Neural cell (in vitro differentiated cells): ENCODE measurements around the gene MUC2. TPM values are rescaled to one million over a fixed set of nuclear protein-coding genes. Genes with fewer than 3 reads are reported as not detected.

ENCODE experiments used
- H2AFZ ChIP-seq: fragments of 200-600, 300-800 bp; sonication (generic), shearing (Covaris generic); 2 replicates; pipeline ENCODE4 v1.6.0; 2014; ENCODE audit warnings: low read depth, mild to moderate bottlenecking, antibody characterized with exemption, low read length, moderate library complexity
- H3F3A ChIP-seq: fragments of 200-600 bp; shearing (Covaris generic); 2 replicates; pipeline ENCODE4 v1.6.1; 2016; ENCODE audit warnings: mild to moderate bottlenecking, moderate library complexity, mixed read lengths, antibody characterized with exemption, low read length; ENCODE audit not compliant: insufficient read depth, poor library complexity, severe bottlenecking
- H3K27ac ChIP-seq: fragments of 200-600, 300-800 bp; sonication (generic), shearing (Covaris generic); 2 replicates; pipeline ENCODE4 v1.5.1; 2014; ENCODE audit warnings: mild to moderate bottlenecking, low read length, moderate library complexity
- H3K27me3 ChIP-seq: fragments of 300-800, 200-600 bp; sonication (generic), shearing (Covaris generic); 2 replicates; pipeline ENCODE4 v1.6.0; 2014; ENCODE audit warnings: mild to moderate bottlenecking, low read depth, low read length, moderate library complexity; ENCODE audit not compliant: insufficient read depth
- H3K36me3 ChIP-seq: fragments of 300-800, 200-600 bp; sonication (generic), shearing (Covaris generic); 2 replicates; pipeline ENCODE4 v1.5.1; 2014; ENCODE audit warnings: mild to moderate bottlenecking, antibody characterized with exemption, low read length, moderate library complexity; ENCODE audit not compliant: insufficient read depth
- H3K4me2 ChIP-seq: fragments of 300-800, 200-600 bp; sonication (generic), shearing (Covaris generic); 2 replicates; pipeline ENCODE4 v1.6.0; 2014; ENCODE audit warnings: mild to moderate bottlenecking, low read length
- H3K4me3 ChIP-seq: fragments of 300-800, 200-600 bp; sonication (generic), shearing (Covaris generic); 2 replicates; pipeline ENCODE4 v1.5.1; 2014; ENCODE audit warnings: mild to moderate bottlenecking, low read length, moderate library complexity
- H3K79me2 ChIP-seq: fragments of 200-600 bp; shearing (Covaris generic); replicated peaks from 2 replicates; pipeline ENCODE4 v1.6.0; 2014; ENCODE audit warnings: mild to moderate bottlenecking, low read length, moderate library complexity; ENCODE audit not compliant: insufficient read depth
- H3K9ac ChIP-seq: fragments of 300-800, 200-600 bp; sonication (generic), shearing (Covaris generic); 2 replicates; pipeline ENCODE4 v1.6.1; 2016; ENCODE audit warnings: mild to moderate bottlenecking, low read length, mixed read lengths
- H3K9me2 ChIP-seq: fragments of 200-600 bp; shearing (Covaris generic); 2 replicates; pipeline ENCODE4 v1.6.1; 2016; ENCODE audit warnings: mild to moderate bottlenecking, low read length, mixed read lengths; ENCODE audit not compliant: insufficient read depth
- H3K9me3 ChIP-seq: fragments of 200-600, 300-800 bp; sonication (generic), shearing (Covaris generic); 2 replicates; pipeline ENCODE4 v1.6.1; 2016; ENCODE audit warnings: mild to moderate bottlenecking, mixed run types, low read length, moderate library complexity, mixed read lengths
- H4K20me1 ChIP-seq: fragments of 200-600 bp; shearing (Covaris generic); 2 replicates; pipeline ENCODE4 v1.6.1; 2016; ENCODE audit warnings: mild to moderate bottlenecking, mixed run types; ENCODE audit not compliant: insufficient read depth
- CTCF ChIP-seq: fragments of 450-650 bp; IDR thresholded peaks from 2 replicates; pipeline ENCODE4 v1.5.1; 2014; ENCODE audit warnings: antibody characterized with exemption, mild to moderate bottlenecking, moderate library complexity; ENCODE audit not compliant: poor library complexity, severe bottlenecking
- EP300 ChIP-seq: fragments of 450-650 bp; conservative IDR thresholded peaks from 2 replicates; pipeline ENCODE4 v1.6.1; 2014; ENCODE audit warnings: antibody characterized with exemption, mild to moderate bottlenecking, moderate library complexity; ENCODE audit not compliant: poor library complexity, severe bottlenecking
- EZH2 ChIP-seq: fragments of 200-600, 300-800 bp; shearing (Covaris generic), sonication (generic); IDR thresholded peaks from 2 replicates; pipeline ENCODE4 v1.6.1; 2014; ENCODE audit warnings: antibody characterized with exemption, low read length, borderline replicate concordance, mild to moderate bottlenecking; ENCODE audit not compliant: insufficient read depth, poor library complexity, severe bottlenecking
- MXI1 ChIP-seq: fragments of 450-650 bp; conservative IDR thresholded peaks from 2 replicates; pipeline ENCODE4 v1.6.1; 2014; ENCODE audit warnings: antibody characterized with exemption, mild to moderate bottlenecking; ENCODE audit not compliant: poor library complexity, severe bottlenecking
- POLR2AphosphoS5 ChIP-seq: IDR thresholded peaks from 2 replicates; pipeline ENCODE4 v1.6.1; 2012
- RAD21 ChIP-seq: fragments of 450-650 bp; conservative IDR thresholded peaks from 2 replicates; pipeline ENCODE4 v1.6.1; 2014; ENCODE audit warnings: antibody characterized with exemption, mild to moderate bottlenecking, moderate library complexity
- SMC3 ChIP-seq: fragments of 450-650 bp; conservative IDR thresholded peaks from 2 replicates; pipeline ENCODE4 v1.6.1; 2014; ENCODE audit warnings: antibody characterized with exemption, mild to moderate bottlenecking, moderate library complexity; ENCODE audit not compliant: poor library complexity
- TAF1 ChIP-seq: IDR thresholded peaks from 2 replicates; pipeline ENCODE4 v1.6.1; 2012; ENCODE audit warnings: low read depth
- polyA plus RNA-seq: library from polyadenylated mRNA; depleted of rRNA; stranded (reverse); fragments of >200 nt; gene quantifications from 2 replicates; pipeline ENCODE4 v1.2.3, GENCODE V29; 2014
- TF ChIP-seq, protein P1 (sequence below): IDR thresholded peaks from 2 replicates; pipeline ENCODE4 v1.6.1; 2012; ENCODE audit warnings: borderline replicate concordance

MUC2 gene
- polyA plus RNA-seq, 1 donor from 2014 or later, result not detected

GRCh38 chr11:1059759-1060158 lies 14.9 kb upstream of the MUC2 start:
- Histone ChIP-seq H3K9me2 (no peaks in the 10 kb centered on the region), H3K4me2 (no peak overlapping the region), H3K4me3 (no peak overlapping the region), H3F3A (no peaks in the 10 kb centered on the region), H3K9me3 (peaks cover 5% of the 10 kb centered on the region), H3K9ac (no peak overlapping the region), H3K27ac (no peak overlapping the region), H4K20me1 (no peaks in the 10 kb centered on the region), H2AFZ (no peak overlapping the region), H3K79me2 (no peaks in the 10 kb centered on the region), H3K27me3 (no peaks in the 10 kb centered on the region), H3K36me3 (no peaks in the 10 kb centered on the region)
- TF ChIP-seq RAD21 (no peak), EP300 (no peak), SMC3 (no peak), CTCF (no peak), POLR2AphosphoS5 (no peak), TAF1 (no peak), MXI1 (no peak), EZH2 (no peak)
- TF ChIP-seq, protein P1, sequence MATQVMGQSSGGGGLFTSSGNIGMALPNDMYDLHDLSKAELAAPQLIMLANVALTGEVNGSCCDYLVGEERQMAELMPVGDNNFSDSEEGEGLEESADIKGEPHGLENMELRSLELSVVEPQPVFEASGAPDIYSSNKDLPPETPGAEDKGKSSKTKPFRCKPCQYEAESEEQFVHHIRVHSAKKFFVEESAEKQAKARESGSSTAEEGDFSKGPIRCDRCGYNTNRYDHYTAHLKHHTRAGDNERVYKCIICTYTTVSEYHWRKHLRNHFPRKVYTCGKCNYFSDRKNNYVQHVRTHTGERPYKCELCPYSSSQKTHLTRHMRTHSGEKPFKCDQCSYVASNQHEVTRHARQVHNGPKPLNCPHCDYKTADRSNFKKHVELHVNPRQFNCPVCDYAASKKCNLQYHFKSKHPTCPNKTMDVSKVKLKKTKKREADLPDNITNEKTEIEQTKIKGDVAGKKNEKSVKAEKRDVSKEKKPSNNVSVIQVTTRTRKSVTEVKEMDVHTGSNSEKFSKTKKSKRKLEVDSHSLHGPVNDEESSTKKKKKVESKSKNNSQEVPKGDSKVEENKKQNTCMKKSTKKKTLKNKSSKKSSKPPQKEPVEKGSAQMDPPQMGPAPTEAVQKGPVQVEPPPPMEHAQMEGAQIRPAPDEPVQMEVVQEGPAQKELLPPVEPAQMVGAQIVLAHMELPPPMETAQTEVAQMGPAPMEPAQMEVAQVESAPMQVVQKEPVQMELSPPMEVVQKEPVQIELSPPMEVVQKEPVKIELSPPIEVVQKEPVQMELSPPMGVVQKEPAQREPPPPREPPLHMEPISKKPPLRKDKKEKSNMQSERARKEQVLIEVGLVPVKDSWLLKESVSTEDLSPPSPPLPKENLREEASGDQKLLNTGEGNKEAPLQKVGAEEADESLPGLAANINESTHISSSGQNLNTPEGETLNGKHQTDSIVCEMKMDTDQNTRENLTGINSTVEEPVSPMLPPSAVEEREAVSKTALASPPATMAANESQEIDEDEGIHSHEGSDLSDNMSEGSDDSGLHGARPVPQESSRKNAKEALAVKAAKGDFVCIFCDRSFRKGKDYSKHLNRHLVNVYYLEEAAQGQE, result no peak

GRCh38 chr11:1060410-1060809 lies 14.3 kb upstream of the MUC2 start:
- Histone ChIP-seq H3K79me2 (no peaks in the 10 kb centered on the region), H3K27ac (no peak overlapping the region), H3K9ac (no peak overlapping the region), H2AFZ (no peak overlapping the region), H3F3A (no peaks in the 10 kb centered on the region), H3K9me3 (peaks cover 5% of the 10 kb centered on the region), H3K36me3 (no peaks in the 10 kb centered on the region), H3K27me3 (no peaks in the 10 kb centered on the region), H3K4me3 (no peak overlapping the region), H3K9me2 (no peaks in the 10 kb centered on the region), H4K20me1 (no peaks in the 10 kb centered on the region), H3K4me2 (no peak overlapping the region)
- TF ChIP-seq SMC3, result no peak
- no peak for TF ChIP-seq RAD21
- no peak for TF ChIP-seq POLR2AphosphoS5
- no peak for TF ChIP-seq EP300
- TF ChIP-seq, protein P1, result no peak
- no peak for TF ChIP-seq CTCF
- no peak for TF ChIP-seq EZH2
- TF ChIP-seq MXI1, result no peak
- TF ChIP-seq TAF1, result no peak
